ENCODE data around the gene CA10.

- TF ChIP-seq CTCF (IDR thresholded peaks at IDR 0.05; ENCODE audit: borderline replicate concordance, extremely low read depth, low read length, poor library complexity, severe bottlenecking): no peak
- TF ChIP-seq EZH2 (IDR thresholded peaks at IDR 0.05; ENCODE audit: borderline replicate concordance, low read depth, low read length, severe bottlenecking): no peak
Observed at GRCh38 chr17:51638971-51639370, 519.5 kb downstream of the CA10 start.

All from DND-41 (cell line).